Measurements from ENCODE around the gene CASZ1. TPM values are rescaled to one million over a fixed set of nuclear protein-coding genes. Genes with fewer than 3 reads are reported as not detected.

Gene CASZ1
- total and polyA plus RNA-seq, 10 of the 15 experiments (the other 5 are each of a cell fraction or from before 2014, with no cell fraction given) = 0.52 to 9.8 (median 3.7) TPM

DNA sequence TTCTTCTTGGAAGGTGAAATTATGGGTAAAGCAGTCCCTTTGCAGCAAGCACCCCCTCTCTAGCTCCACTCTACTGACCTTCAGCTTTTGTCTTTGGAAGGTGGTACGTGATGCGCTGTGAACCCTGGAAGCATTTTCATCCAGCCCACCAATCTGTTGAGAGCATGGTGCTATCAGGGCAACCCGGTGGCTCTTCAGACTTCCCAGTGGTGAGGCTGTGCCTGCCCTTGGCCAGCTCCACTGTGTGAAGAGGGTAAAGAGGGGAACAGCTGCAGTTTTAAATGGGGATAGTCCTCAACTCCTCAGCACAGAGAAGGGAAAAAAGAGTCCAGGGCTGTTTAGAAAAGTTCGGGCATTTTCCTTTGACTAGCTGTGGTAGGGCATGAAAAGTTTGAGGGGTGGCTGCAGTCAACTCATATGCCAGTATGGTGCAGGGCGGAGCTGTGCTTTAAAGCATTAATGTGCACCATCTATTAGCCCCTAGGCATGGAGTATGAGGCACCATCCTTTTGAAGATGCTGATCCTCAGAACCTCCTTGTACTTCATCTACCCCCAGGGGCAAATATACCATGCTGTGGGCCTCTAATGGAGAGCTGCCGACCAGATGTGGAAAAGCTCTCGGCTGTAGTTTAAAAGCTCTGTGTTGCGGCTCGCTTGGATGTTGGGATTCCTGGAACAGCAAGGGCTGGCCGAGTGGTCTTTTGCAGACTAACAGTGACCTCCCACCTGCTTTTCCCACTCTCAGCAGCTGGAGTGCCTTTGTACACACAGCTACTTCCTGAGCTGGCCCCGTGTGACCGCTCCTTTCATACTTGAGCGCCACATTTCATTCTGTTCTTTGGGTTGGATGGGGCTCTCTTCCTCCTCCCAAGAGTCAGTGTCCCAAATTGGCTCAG is 198.7 kb downstream of the CASZ1 start (continued):
- no peak for TF ChIP-seq CEBPZ (IDR thresholded peaks at IDR 0.05; ENCODE audit: low read depth, low read length)

- POLR2A ChIA-PET = interaction anchor here (1.0 kb wide), 1 partner anchor 441 kb away, joined by 3 read pairs; no protein-coding TSS in a partner anchor
- TF ChIP-seq ZNF217 (IDR thresholded peaks at IDR 0.05) = no peak
- TF ChIP-seq NRF1 (conservative IDR thresholded peaks at IDR 0.05; ENCODE audit: low read depth, low read length) = no peak
- Histone ChIP-seq H3K4me3 (no peak overlapping the region), H4K20me1 (ENCODE audit: control insufficient read depth, insufficient read depth) (no peaks in the 10 kb centered on the region), H3K4me1 (ENCODE audit: control insufficient read depth, insufficient read depth, low read length) (peaks cover 14% of the 10 kb centered on the region), H3K79me2 (ENCODE audit: control insufficient read depth, insufficient read depth, low read length) (no peaks in the 10 kb centered on the region), H3K36me3 (ENCODE audit: control insufficient read depth in 2 of 2, insufficient read depth in 2 of 2, low read length in 1 of 2) (no peaks in the 10 kb centered on the region; a peak in 1 of 4 replicates), H3K27ac (ENCODE audit: control insufficient read depth, insufficient read depth) (no peak overlapping the region), H3K27me3 (replicated peaks in 1 of 2; ENCODE audit: control insufficient read depth in 2 of 2, insufficient read depth in 2 of 2, low read length in 1 of 2) (no peaks in the 10 kb centered on the region), H3K4me2 (ENCODE audit: control insufficient read depth, insufficient read depth) (no peak overlapping the region), H3K9ac (ENCODE audit: control insufficient read depth, insufficient read depth, low read length) (no peak overlapping the region), H2AFZ (ENCODE audit: control insufficient read depth, low read depth, low read length) (no peak overlapping the region), H3K9me3 (replicated peaks; ENCODE audit: control insufficient read depth, insufficient read depth, low read length) (no peaks in the 10 kb centered on the region)
- WGBS (ENCODE audit: insufficient coverage, insufficient replicate concordance, low lambda C conversion rate, missing lambda C conversion rate) = 95% methylated on average over 6 of the region's 6 CpGs
- DNase-seq (ENCODE audit: low read depth, low spot score) (no peak), ATAC-seq (no peak), FAIRE-seq (no peak)
- RAD21 ChIA-PET (ENCODE audit: unreplicated experiment) = no interaction called here
- BruUV-seq (replicated peaks) = no TSS peak
- intact Hi-C loops (cut with micrococcal nuclease; ENCODE audit: unreplicated experiment) = no loop called here
- in situ Hi-C loops (cut with MboI) = no loop called here
- SMC1A ChIA-PET (ENCODE audit: uncharacterized antibody, unreplicated experiment) = interaction anchor here (1.0 to 1.4 kb wide), 2 partner anchors 26 to 40 kb away, joined by 3 read pairs; no protein-coding TSS in a partner anchor
- CTCF ChIA-PET = interaction anchor here (2.2 kb wide), 1 partner anchor 89 kb away, joined by 6 read pairs; no protein-coding TSS in a partner anchor
Measured at GRCh38 chr1:10596780-10597179, 199.7 kb downstream of the CASZ1 start.
